ENCODE data around the gene CDH4. TPM values are rescaled to one million over a fixed set of nuclear protein-coding genes. Genes with fewer than 3 reads are reported as not detected.

Gene CDH4
- total and polyA plus RNA-seq, 2 donors (not counting 1 experiment from before 2014, with no cell fraction given) = not detected

- CTCF ChIA-PET = no interaction called here
- no peak overlapping the region for H3K4me3 Mint-ChIP-seq
- WGBS (ENCODE audit: insufficient coverage) = 86% methylated on average over 7 of the region's 7 CpGs
Measured at GRCh38 chr20:61690150-61690549, 438.1 kb downstream of the CDH4 start.

More at GRCh38 chr20:61690150-61690549, 438.1 kb downstream of the CDH4 start:
- H3K4me3 ChIP-seq (ENCODE audit: control extremely low read depth in 1 of 5, extremely low read depth in 1 of 5, insufficient read depth in 1 of 5, low read depth in 2 of 5, low read length in 4 of 5) = no peak overlapping the region
- peaks cover 0 to 19% (median 0%) of the 10 kb centered on the region in 3 donors for H3K9me3 ChIP-seq (ENCODE audit: control extremely low read depth in 1 of 3, control insufficient read depth in 2 of 3, insufficient read depth in 1 of 3, low read length in 2 of 3)
- no peaks in the 10 kb centered on the region for H3K79me2 ChIP-seq (ENCODE audit: control insufficient read depth, insufficient read depth, low read length)
- Mint-ChIP-seq H3K27ac (no peak overlapping the region), H3K27me3 (no peaks in the 10 kb centered on the region), H3K4me1 (no peaks in the 10 kb centered on the region), H3K9me3 (ENCODE audit: insufficient read depth) (peaks cover 3% of the 10 kb centered on the region)
- no peaks in the 10 kb centered on the region for H3K36me3 ChIP-seq (replicated peaks in 1 of 2; ENCODE audit: control extremely low read depth in 1 of 2, control insufficient read depth in 1 of 2, extremely low read depth in 1 of 2, insufficient read depth in 2 of 2, low read length in 1 of 2)
- no peaks in the 10 kb centered on the region for H4K20me1 ChIP-seq (ENCODE audit: control insufficient read depth, insufficient read depth, low read length, poor library complexity, severe bottlenecking)
- no peaks in the 10 kb centered on the region for H3K27me3 ChIP-seq (replicated peaks in 1 of 4; ENCODE audit: control extremely low read depth in 1 of 4, control insufficient read depth in 3 of 4, insufficient read depth in 4 of 4, low read length in 3 of 4)
- POLR2A ChIA-PET = no interaction called here
- TF ChIP-seq EZH2 (IDR thresholded peaks at IDR 0.05; ENCODE audit: borderline replicate concordance, insufficient read depth, low read depth, low read length, poor library complexity, severe bottlenecking) = no peak
- TF ChIP-seq CTCF (IDR thresholded peaks at IDR 0.05) = no peak
- H3K4me2 ChIP-seq (replicated peaks; ENCODE audit: low read depth, low read length, poor library complexity, severe bottlenecking) = no peak overlapping the region
- intact Hi-C loops (cut with micrococcal nuclease) = no loop called here
- ATAC-seq (ENCODE audit: low read depth) = no peak
- no peak overlapping the region for H3K9ac ChIP-seq (ENCODE audit: low read length)
- no peak overlapping the region for H2AFZ ChIP-seq (ENCODE audit: insufficient read depth, low read depth, low read length, poor library complexity, severe bottlenecking)
- no peak overlapping the region for H3K27ac ChIP-seq (ENCODE audit: low read length in 2 of 2)
- no peaks in the 10 kb centered on the region for H3K4me1 ChIP-seq (ENCODE audit: control insufficient read depth in 2 of 2, insufficient read depth in 2 of 2, low read length in 2 of 2)
- DNase-seq = no peak

Data from B cell (primary cell).